Osteoblast (primary cell): Measurements from ENCODE around the gene ANK3. TPM values are rescaled to one million over a fixed set of nuclear protein-coding genes. Genes with fewer than 3 reads are reported as not detected.

ENCODE experiments used
- DNase-seq: peaks from one replicate; pipeline ENCODE4 v3.0.0; 2011; ENCODE audit warnings: low spot score, mixed read lengths; ENCODE audit not compliant: insufficient read length; ENCODE audit errors: missing footprints
- H2AFZ ChIP-seq: 2 replicates; pipeline ENCODE4 v1.6.0; 2011; ENCODE audit warnings: mild to moderate bottlenecking, low read length
- H3K27ac ChIP-seq: 2 replicates; pipeline ENCODE4 v1.5.1; 2011; ENCODE audit warnings: mild to moderate bottlenecking, low read depth, low read length, moderate library complexity
- H3K27me3 ChIP-seq: 2 replicates; pipeline ENCODE4 v1.6.0; 2012; ENCODE audit warnings: mild to moderate bottlenecking, control low read depth, inconsistent platforms, low read length, moderate library complexity; ENCODE audit not compliant: insufficient read depth
- H3K36me3 ChIP-seq: 2 replicates; pipeline ENCODE4 v1.5.1; 2011; ENCODE audit warnings: mild to moderate bottlenecking, low read length, control low read depth, moderate library complexity; ENCODE audit not compliant: insufficient read depth
- H3K4me1 ChIP-seq: 2 replicates; pipeline ENCODE4 v1.5.1; 2011; ENCODE audit warnings: mild to moderate bottlenecking, low read length, control low read depth, moderate library complexity; ENCODE audit not compliant: insufficient read depth
- H3K4me2 ChIP-seq: 2 replicates; pipeline ENCODE4 v1.6.0; 2011; ENCODE audit warnings: mild to moderate bottlenecking, low read length; ENCODE audit not compliant: insufficient read depth
- H3K4me3 ChIP-seq: fragments of 200-600 bp; sonication (generic); 3 replicates; pipeline ENCODE4 v1.5.1; 2012; ENCODE audit warnings: mild to moderate bottlenecking, low read length, inconsistent platforms; ENCODE audit not compliant: insufficient read depth
- H3K79me2 ChIP-seq: 2 replicates; pipeline ENCODE4 v1.6.0; 2012; ENCODE audit warnings: mild to moderate bottlenecking, low read length, control low read depth, inconsistent platforms; ENCODE audit not compliant: insufficient read depth
- H3K9me3 ChIP-seq: 2 replicates; pipeline ENCODE4 v1.5.1; 2011; ENCODE audit warnings: low read depth, low read length, control low read depth
- H4K20me1 ChIP-seq: 2 replicates; pipeline ENCODE4 v1.6.0; 2012; ENCODE audit warnings: mild to moderate bottlenecking, low read length, control low read depth; ENCODE audit not compliant: insufficient read depth
- total RNA-seq: library from RNA; depleted of rRNA; stranded (reverse); fragments of >200 nt; gene quantifications from 2 replicates; pipeline ENCODE4 v1.2.3, GENCODE V29; 2012
- TF ChIP-seq, protein P1 (sequence below): IDR thresholded peaks from 2 replicates; pipeline ENCODE4 v1.5.1; 2011; ENCODE audit warnings: mild to moderate bottlenecking, low read depth, low read length, moderate library complexity; ENCODE audit errors: extremely low read depth

The ANK3 gene
- total RNA-seq, 1 donor = 44.5 TPM

DNA sequence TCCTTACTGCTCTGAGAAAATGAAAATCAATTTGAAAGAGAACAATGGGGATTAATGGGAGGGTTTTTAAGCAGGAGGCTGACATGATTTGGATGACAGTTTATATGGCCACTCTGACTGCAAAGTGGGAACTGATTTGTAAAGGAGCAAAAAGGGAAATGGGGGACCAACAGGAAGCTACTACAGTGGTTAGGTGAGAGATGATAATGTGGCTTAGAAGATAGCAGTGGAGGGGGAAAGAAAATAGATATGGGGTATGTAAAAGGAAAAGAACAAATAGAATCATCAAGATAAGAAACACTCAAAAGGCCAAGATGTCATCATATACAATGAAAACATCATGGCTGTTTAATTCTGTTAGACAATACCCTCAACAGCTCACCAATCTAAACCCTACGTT lies 177.5 kb downstream of the ANK3 start:
- Histone ChIP-seq H3K9me3 (no peaks in the 10 kb centered on the region), H3K36me3 (no peaks in the 10 kb centered on the region), H3K27me3 (no peaks in the 10 kb centered on the region), H3K4me3 (no peak overlapping the region), H4K20me1 (no peaks in the 10 kb centered on the region), H3K4me2 (no peak overlapping the region), H2AFZ (no peak overlapping the region), H3K79me2 (no peaks in the 10 kb centered on the region), H3K4me1 (no peaks in the 10 kb centered on the region), H3K27ac (no peak overlapping the region)
- TF ChIP-seq, protein P1, sequence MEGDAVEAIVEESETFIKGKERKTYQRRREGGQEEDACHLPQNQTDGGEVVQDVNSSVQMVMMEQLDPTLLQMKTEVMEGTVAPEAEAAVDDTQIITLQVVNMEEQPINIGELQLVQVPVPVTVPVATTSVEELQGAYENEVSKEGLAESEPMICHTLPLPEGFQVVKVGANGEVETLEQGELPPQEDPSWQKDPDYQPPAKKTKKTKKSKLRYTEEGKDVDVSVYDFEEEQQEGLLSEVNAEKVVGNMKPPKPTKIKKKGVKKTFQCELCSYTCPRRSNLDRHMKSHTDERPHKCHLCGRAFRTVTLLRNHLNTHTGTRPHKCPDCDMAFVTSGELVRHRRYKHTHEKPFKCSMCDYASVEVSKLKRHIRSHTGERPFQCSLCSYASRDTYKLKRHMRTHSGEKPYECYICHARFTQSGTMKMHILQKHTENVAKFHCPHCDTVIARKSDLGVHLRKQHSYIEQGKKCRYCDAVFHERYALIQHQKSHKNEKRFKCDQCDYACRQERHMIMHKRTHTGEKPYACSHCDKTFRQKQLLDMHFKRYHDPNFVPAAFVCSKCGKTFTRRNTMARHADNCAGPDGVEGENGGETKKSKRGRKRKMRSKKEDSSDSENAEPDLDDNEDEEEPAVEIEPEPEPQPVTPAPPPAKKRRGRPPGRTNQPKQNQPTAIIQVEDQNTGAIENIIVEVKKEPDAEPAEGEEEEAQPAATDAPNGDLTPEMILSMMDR = no peak
- DNase-seq = no peak

DNA sequence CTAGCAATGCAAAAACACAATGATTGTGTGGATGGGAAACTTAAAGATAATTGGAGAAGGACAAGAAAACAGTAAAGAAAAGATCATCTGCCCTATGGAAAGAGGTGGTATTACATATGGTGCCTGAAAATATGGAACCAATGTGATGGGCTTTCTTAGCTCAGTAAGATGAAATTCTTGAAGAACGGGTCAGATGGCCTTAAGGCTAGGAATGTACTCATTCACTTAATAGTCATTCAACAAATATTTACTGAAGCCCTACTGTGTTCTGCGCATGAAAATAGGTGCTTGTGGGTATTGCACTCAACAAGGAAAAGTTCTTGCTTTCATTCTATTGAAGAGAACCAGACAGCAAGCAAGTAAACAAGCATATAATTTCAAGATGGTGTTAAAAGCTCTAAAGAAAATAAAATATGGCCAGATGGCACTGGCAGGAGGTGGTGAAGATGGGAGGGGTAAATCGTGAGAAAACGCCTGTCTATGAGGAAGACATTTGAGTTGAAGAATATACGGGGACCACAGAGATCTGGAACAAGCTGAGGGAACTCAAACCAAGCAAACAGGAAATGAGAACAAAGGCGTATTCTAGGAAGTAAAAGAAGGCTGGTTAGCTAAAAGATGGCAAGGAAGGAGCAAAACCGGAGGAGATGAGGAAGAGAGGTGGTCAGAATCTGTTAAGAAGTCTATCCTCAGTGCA lies 179.7 kb downstream of the ANK3 start:
- Histone ChIP-seq H3K9me3 (no peaks in the 10 kb centered on the region), H3K4me1 (peaks cover 2% of the 10 kb centered on the region), H3K79me2 (no peaks in the 10 kb centered on the region), H3K4me3 (no peak overlapping the region), H3K27me3 (no peaks in the 10 kb centered on the region), H4K20me1 (no peaks in the 10 kb centered on the region), H2AFZ (peak overlapping the region; percentile 33), H3K36me3 (no peaks in the 10 kb centered on the region), H3K27ac (no peak overlapping the region), H3K4me2 (no peak overlapping the region)
- no peak for DNase-seq
- TF ChIP-seq, protein P1 = no peak

DNA sequence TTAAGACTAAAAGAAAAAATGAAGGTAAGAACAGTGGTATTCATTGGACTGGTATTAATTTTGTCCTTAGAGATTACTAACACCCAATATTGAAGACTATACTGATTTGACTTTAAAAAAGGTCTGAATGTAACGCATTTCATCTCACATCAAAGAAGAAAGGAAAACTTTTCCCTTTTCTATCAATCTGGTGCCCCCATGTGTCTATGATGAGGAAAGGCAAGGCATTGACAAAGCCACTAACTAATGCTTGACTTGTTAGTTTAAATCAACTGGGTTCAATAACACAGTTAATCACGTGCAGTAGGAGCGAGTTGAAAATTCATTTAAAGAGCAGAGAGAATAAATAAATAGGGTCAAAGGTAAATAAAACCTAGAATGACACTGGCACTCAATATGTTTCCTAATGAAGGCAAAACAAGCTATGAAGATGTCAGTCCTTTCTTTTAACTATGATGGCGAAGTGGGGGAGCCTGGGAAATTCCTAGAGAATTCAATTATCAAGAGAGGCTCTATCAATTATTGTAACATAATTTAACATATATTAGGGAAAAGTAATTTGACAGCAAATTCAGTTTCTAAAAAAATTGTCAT lies 180.9 kb downstream of the ANK3 start:
- H4K20me1 ChIP-seq = no peaks in the 10 kb centered on the region
- peak; percentile 23 for DNase-seq
- TF ChIP-seq, protein P1 = peak; percentile 79

DNA sequence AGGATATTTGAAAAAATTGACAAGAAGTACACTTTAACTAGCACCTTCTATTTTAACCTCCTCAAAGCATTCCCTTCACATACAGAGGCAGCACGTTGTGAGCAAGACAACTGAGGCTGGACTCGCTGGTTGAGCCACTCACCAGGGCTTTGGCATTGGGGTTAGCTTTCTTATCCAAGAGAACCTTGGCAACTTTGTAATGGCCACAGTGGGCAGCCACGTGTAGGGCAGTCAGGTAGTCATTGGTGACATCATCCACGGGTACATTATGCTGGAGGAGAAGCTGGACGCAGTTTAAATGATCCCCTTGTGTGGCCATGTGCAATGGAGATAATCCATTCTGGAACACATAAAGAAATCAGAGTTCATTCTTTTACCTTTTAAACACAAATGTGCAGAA lies 181.8 kb downstream of the ANK3 start:
- Histone ChIP-seq H4K20me1 (no peaks in the 10 kb centered on the region), H3K9me3 (no peaks in the 10 kb centered on the region), H3K4me1 (peaks cover 2% of the 10 kb centered on the region), H3K27ac (no peak overlapping the region), H3K4me2 (no peak overlapping the region), H3K27me3 (no peaks in the 10 kb centered on the region), H2AFZ (no peak overlapping the region), H3K4me3 (no peak overlapping the region), H3K36me3 (no peaks in the 10 kb centered on the region), H3K79me2 (no peaks in the 10 kb centered on the region)
- TF ChIP-seq, protein P1 = no peak
- no peak for DNase-seq

More for the DNA sequence above, 180.9 kb downstream of the ANK3 start:
- Histone ChIP-seq H3K79me2 (no peaks in the 10 kb centered on the region), H2AFZ (no peak overlapping the region), H3K27me3 (no peaks in the 10 kb centered on the region), H3K4me3 (no peak overlapping the region), H3K4me1 (peaks cover 2% of the 10 kb centered on the region), H3K36me3 (no peaks in the 10 kb centered on the region), H3K9me3 (no peaks in the 10 kb centered on the region), H3K4me2 (no peak overlapping the region), H3K27ac (no peak overlapping the region)
